Activated CD8-positive, alpha-beta memory T cell treated with anti-CD3 and anti-CD28 coated beads, Interleukin-2, amount 50 U/mL, for 1 hour (primary cell): ENCODE measurements around the gene LURAP1L.
"Not testable (repeated sequence)": the region's sequence is repeated elsewhere in the genome, so short reads cannot be mapped to it uniquely, and the experiment has no call there.

Experiments
- DNase-seq: peaks from one replicate; pipeline ENCODE4 v3.0.0-alpha.2; 2020; ENCODE audit errors: extremely low read depth

Gene LURAP1L

DNA sequence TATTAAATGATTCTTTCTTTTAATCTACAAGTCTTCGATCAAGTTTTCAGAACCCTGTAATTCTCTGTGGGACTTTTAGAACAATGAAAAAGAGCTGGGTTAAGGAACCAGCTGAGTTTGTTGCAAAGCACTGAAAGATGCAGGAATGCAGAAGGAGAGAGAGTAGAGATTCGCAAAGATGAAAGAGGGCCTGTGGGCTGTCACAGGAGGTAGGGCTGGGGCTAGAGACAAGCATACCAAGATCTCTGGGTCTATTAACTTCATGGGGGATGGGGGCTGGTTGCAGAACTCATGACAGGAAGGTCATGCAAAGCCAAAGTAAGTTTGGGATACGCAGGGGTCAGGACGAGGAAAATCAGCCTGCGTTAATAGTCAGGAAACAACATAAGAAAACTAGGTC, 81.8 kb downstream of the LURAP1L start:
- DNase-seq, result no peak

DNA sequence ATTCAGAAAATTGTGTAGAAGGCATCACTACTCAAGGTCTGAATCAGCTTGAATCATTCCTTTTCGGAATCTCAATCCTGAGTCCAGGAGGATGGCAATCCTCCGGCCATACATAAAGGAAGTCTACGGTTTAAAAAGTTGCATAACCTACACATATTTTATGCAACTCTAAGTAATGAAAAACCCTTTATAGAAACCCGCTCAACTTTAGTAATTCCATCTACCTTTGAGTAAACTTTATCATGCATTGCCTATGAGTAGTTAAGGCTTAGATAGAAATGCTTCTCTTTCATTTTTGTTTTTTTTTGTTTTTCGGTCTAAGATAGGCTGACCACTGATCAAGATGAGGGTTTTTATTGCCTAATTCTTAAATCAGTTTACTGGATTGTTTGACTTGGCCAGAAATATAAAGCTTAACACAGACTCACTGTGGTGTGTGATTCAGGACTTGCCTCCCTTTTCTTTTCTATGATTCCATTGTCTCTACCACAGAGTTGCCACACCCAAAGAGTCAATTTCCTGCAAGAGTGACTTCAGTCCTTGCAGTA, 85.0 kb downstream of the LURAP1L start:
- no peak for DNase-seq

DNA sequence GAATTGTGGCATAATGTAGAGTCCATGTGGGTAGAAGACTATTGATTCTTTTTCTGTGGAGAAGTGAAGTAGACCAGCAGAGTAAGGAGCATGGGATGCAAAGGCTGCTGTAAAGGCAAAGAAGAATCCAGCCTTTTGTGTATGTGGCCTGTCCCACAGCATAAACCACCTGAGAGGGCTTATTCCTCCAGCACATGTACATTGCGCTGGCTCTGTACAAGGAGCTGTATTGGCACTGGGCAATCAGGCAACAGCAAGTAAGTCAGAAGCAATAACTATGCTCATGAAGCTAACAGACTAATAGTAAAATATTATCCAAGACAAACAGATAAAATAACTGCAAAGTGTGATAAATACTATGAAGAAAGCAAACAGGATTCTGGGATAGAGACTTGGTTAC, 86.2 kb downstream of the LURAP1L start:
- DNase-seq, result no peak

DNA sequence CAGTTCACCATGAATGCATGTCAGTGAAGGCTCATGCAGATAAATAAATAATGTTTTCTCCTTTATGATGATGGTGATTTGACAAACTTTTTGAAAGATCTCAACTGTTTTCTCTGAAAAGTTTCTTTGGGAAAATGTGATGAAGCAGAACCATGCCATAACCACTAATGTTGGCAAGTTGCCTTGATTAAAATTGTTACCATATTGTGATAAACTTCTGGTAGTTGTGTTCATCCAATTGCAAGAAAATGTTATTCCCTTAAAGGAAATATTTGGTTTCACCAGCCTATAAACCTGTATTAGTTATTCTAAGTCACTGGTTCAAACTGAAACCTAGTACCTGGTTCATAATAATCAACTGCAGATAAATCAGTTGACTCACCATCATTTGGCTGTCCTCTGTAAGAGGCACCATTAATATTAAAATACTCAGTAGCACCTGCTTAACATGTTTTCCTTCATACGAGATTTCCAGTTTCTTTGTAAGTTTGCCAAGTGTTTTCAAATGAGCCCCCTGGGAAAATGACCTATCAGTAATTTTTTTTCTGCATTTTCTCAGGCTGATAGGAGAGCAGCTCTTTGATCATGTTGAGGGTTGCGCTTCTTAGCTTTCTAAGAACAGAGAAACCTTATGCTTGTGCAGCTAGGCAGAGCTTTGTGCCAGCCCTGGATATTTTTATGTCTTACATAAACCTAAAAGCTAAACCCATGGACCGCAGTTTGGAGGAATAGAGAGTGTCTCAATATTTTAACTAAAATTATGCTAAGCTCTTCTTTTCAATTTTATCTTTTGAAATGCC, 88.0 kb downstream of the LURAP1L start:
- DNase-seq, result no peak

DNA sequence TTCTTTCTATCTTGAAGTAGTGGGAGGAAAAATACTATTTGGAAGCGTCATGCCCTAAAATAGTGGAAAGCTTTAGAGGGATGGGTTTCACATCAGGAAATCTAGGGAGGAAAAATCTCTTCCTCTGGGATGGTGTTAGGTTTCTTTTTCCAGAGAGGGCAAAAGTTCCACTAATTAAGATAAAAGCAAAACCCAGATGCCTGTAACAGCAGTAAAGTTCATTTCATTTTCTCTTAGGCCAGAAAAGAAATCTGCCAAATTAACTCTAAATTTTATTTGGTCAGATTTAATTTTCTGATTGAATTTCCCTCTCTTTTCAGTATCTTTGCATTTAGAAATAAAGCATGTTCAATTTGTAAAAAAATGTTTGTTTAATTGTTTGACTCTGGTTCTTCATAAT, 88.8 kb downstream of the LURAP1L start:
- no peak for DNase-seq

DNA sequence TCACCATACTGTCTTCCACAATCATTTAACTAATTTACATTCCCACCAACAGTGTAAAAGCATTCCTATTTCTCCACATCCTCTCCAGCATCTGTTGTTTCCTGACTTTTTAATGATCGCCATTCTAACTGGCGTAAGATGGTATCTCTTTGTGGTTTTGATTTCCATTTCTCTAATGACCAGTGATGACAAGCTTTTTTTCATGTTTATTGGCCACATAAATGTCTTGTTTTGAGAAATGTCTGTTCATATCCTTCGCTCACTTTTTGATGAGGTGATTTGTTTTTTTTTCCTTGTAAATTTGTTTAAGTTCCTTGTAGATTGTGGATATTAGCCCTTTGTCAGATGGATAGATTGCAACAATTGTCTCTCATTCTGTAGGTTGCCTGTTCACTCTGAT, 90.6 kb downstream of the LURAP1L start:
- DNase-seq, result not testable (repeated sequence)
